ENCODE results near the gene NDUFB4. TPM values are rescaled to one million over a fixed set of nuclear protein-coding genes. Genes with fewer than 3 reads are reported as not detected.
"Not testable (repeated sequence)": the region's sequence is repeated elsewhere in the genome, so short reads cannot be mapped to it uniquely, and the experiment has no call there.

Gene NDUFB4
- total RNA-seq, 1 experiment from 2014 or later: 283 TPM

GRCh38 chr3:120637851-120638559 is 41.9 kb downstream of the NDUFB4 start:
- no TSS peak for BruUV-seq (replicated peaks)
- H3K79me2 ChIP-seq (ENCODE audit: low read length): no peaks in the 10 kb centered on the region
- POLR2A ChIA-PET (ENCODE audit: unreplicated experiment): no interaction called here
- H3K27me3 ChIP-seq (ENCODE audit: low read length): no peaks in the 10 kb centered on the region
- H3F3A ChIP-seq (ENCODE audit: low read length, unreplicated experiment): no peaks in the 10 kb centered on the region
- TF ChIP-seq EZH2 (IDR thresholded peaks at IDR 0.05; ENCODE audit: low read length, unreplicated experiment) (no peak), EZH2phosphoT487 (IDR thresholded peaks at IDR 0.05; ENCODE audit: borderline replicate concordance, low read length) (no peak), CTCF (conservative IDR thresholded peaks at IDR 0.05; ENCODE audit: low read depth, low read length) (no peak)
- DNase-seq (no peak), ATAC-seq (no peak)
- CTCF ChIA-PET: no interaction called here
- H4K20me1 ChIP-seq (ENCODE audit: low read length): no peaks in the 10 kb centered on the region
- H3K4me2 ChIP-seq (ENCODE audit: low read length): no peak overlapping the region
- no peaks in the 10 kb centered on the region for H3K9me3 ChIP-seq (ENCODE audit: low read length)
- H3K27ac ChIP-seq (ENCODE audit: low read length): no peak overlapping the region
- no peak overlapping the region for H3K9ac ChIP-seq (ENCODE audit: low read length)
- intact Hi-C loops (cut with micrococcal nuclease): no loop called here
- H3K4me3 ChIP-seq (ENCODE audit: low read length): no peak overlapping the region
- no peaks in the 10 kb centered on the region for H3K36me3 ChIP-seq (ENCODE audit: low read depth, low read length)
- H3K9me2 ChIP-seq (replicated peaks; ENCODE audit: low read length): no peaks in the 10 kb centered on the region
- no peak overlapping the region for H2AFZ ChIP-seq (ENCODE audit: low read length)
- no peaks in the 10 kb centered on the region for H3K4me1 ChIP-seq (ENCODE audit: insufficient read depth, low read length)

GRCh38 chr3:120638820-120639219 is 42.7 kb downstream of the NDUFB4 start:
- H3K9me2 ChIP-seq (replicated peaks; ENCODE audit: low read length); H3K4me1 ChIP-seq (ENCODE audit: insufficient read depth, low read length); H3K27ac ChIP-seq (ENCODE audit: low read length); H3K9ac ChIP-seq (ENCODE audit: low read length); CTCF ChIA-PET; H4K20me1 ChIP-seq (ENCODE audit: low read length); H3K9me3 ChIP-seq (ENCODE audit: low read length); DNase-seq; intact Hi-C loops (cut with micrococcal nuclease); H3F3A ChIP-seq (ENCODE audit: low read length, unreplicated experiment); H3K79me2 ChIP-seq (ENCODE audit: low read length); POLR2A ChIA-PET (ENCODE audit: unreplicated experiment); ATAC-seq; H3K4me3 ChIP-seq (ENCODE audit: low read length); H3K4me2 ChIP-seq (ENCODE audit: low read length); H2AFZ ChIP-seq (ENCODE audit: low read length); H3K36me3 ChIP-seq (ENCODE audit: low read depth, low read length); H3K27me3 ChIP-seq (ENCODE audit: low read length); BruUV-seq (replicated peaks): not testable (repeated sequence)

DNA sequence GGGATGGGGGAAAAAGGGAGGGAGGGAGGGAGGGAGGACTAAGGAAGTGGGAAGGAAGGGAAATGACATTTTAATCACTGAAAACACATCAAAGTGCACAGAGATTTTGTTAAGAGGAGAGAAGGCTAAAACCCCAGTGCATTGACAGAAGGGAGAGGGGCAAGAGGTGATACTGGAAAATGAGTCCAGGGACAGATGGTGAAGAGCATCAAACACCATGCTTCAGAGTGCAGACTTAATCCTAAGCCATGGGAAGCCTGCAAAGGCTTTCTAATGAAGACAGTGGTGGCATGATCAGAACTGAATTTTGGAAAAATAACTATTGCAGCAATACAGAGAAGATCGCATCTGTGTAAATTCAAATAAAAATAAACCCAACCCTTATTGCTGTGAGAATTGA is 44.1 kb downstream of the NDUFB4 start:
- no peak overlapping the region for H3K27ac ChIP-seq (ENCODE audit: low read length)
- H3K27me3 ChIP-seq (ENCODE audit: low read length): no peaks in the 10 kb centered on the region
- no peak overlapping the region for H3K9ac ChIP-seq (ENCODE audit: low read length)
- H3K4me2 ChIP-seq (ENCODE audit: low read length): no peak overlapping the region
- ChIA-PET POLR2A (ENCODE audit: unreplicated experiment) (no interaction called here), CTCF (no interaction called here)
- intact Hi-C loops (cut with micrococcal nuclease): no loop called here
- ATAC-seq: no peak
- no TSS peak for BruUV-seq (replicated peaks)
- no peaks in the 10 kb centered on the region for H3F3A ChIP-seq (ENCODE audit: low read length, unreplicated experiment)
- H3K36me3 ChIP-seq (ENCODE audit: low read depth, low read length): no peaks in the 10 kb centered on the region
- H3K4me3 ChIP-seq (ENCODE audit: low read length): no peak overlapping the region
- no peaks in the 10 kb centered on the region for H4K20me1 ChIP-seq (ENCODE audit: low read length)
- H3K9me3 ChIP-seq (ENCODE audit: low read length): no peaks in the 10 kb centered on the region
- TF ChIP-seq CTCF (conservative IDR thresholded peaks at IDR 0.05; ENCODE audit: low read depth, low read length): no peak
- TF ChIP-seq EZH2phosphoT487 (IDR thresholded peaks at IDR 0.05; ENCODE audit: borderline replicate concordance, low read length): no peak
- no peak for TF ChIP-seq EZH2 (IDR thresholded peaks at IDR 0.05; ENCODE audit: low read length, unreplicated experiment)
- H3K4me1 ChIP-seq (ENCODE audit: insufficient read depth, low read length): no peaks in the 10 kb centered on the region
- H2AFZ ChIP-seq (ENCODE audit: low read length): no peak overlapping the region
- no peaks in the 10 kb centered on the region for H3K79me2 ChIP-seq (ENCODE audit: low read length)
- no peak for DNase-seq
- 0 out of 2 replicates have a peak, but pooled peaks cover 3% of the 10 kb centered on the region for H3K9me2 ChIP-seq (replicated peaks; ENCODE audit: low read length)
